ENCODE measurements around the gene PRR15L. TPM values are rescaled to one million over a fixed set of nuclear protein-coding genes. Genes with fewer than 3 reads are reported as not detected.

The PRR15L gene
- total and polyA plus RNA-seq, 12 donors = 0.03 to 0.24 (median 0.19) TPM; not detected in 9

GRCh38 chr17:47967607-47968252 lies 10.0 kb upstream of the PRR15L start:
- H3K4me3 ChIP-seq = no peak overlapping the region
- H3K27me3 ChIP-seq = no peaks in the 10 kb centered on the region
- peak in 2 of 7 donors; percentile 31 to 32 for DNase-seq
- no peaks in the 10 kb centered on the region for H3K9me3 ChIP-seq (replicated peaks in 1 of 3)
- H3K4me1 ChIP-seq (replicated peaks in 1 of 2) = peaks cover 7 to 20% of the 10 kb centered on the region in 2 donors
- TF ChIP-seq, protein P1, sequence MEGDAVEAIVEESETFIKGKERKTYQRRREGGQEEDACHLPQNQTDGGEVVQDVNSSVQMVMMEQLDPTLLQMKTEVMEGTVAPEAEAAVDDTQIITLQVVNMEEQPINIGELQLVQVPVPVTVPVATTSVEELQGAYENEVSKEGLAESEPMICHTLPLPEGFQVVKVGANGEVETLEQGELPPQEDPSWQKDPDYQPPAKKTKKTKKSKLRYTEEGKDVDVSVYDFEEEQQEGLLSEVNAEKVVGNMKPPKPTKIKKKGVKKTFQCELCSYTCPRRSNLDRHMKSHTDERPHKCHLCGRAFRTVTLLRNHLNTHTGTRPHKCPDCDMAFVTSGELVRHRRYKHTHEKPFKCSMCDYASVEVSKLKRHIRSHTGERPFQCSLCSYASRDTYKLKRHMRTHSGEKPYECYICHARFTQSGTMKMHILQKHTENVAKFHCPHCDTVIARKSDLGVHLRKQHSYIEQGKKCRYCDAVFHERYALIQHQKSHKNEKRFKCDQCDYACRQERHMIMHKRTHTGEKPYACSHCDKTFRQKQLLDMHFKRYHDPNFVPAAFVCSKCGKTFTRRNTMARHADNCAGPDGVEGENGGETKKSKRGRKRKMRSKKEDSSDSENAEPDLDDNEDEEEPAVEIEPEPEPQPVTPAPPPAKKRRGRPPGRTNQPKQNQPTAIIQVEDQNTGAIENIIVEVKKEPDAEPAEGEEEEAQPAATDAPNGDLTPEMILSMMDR (IDR thresholded peaks at IDR 0.05) = no peak
- no peak for TF ChIP-seq POLR2A (IDR thresholded peaks at IDR 0.05)
- peak overlapping the region in 1 of 5 donors; percentile 32 for H3K27ac ChIP-seq
- intact Hi-C loops (cut with DNase I) = loop anchor here in 1 of 2 donors (5.0 kb wide), 1 partner anchor 125 kb away; the partner anchor contains the start of gene SCRN2
- no peaks in the 10 kb centered on the region for H3K36me3 ChIP-seq (replicated peaks in 1 of 2)
- 34 to 40% (median 36%) methylated on average over 4 to 5 of the region's 5 CpGs; no CpG with 5 or more reads in 1 of the 4 donors for WGBS, 4 donors

- Histone ChIP-seq H3K27ac (no peak overlapping the region), H3K4me1 (replicated peaks in 1 of 2) (peaks cover 0 to 12% of the 10 kb centered on the region in 2 donors), H3K36me3 (replicated peaks in 1 of 2) (no peaks in the 10 kb centered on the region), H3K27me3 (no peaks in the 10 kb centered on the region), H3K4me3 (no peak overlapping the region), H3K9me3 (replicated peaks in 1 of 3) (no peaks in the 10 kb centered on the region)
- DNase-seq = no peak
- intact Hi-C loops (cut with DNase I) = loop anchor here in 1 of 2 donors (5.0 kb wide), 1 partner anchor 124 kb away; the partner anchor contains the start of gene SCRN2
- TF ChIP-seq, protein P1 (IDR thresholded peaks at IDR 0.05) = no peak
- no peak for TF ChIP-seq POLR2A (IDR thresholded peaks at IDR 0.05)
- 64 to 80% (median 72%) methylated on average over 1 of the region's 1 CpG for WGBS, 4 donors
Observed at GRCh38 chr17:47966079-47966519, 8.4 kb upstream of the PRR15L start.

- Histone ChIP-seq H3K27me3 (no peaks in the 10 kb centered on the region), H3K9me3 (replicated peaks in 1 of 3) (no peaks in the 10 kb centered on the region), H3K4me1 (replicated peaks in 1 of 2) (peaks cover 0 to 7% of the 10 kb centered on the region in 2 donors), H3K27ac (no peak overlapping the region), H3K4me3 (no peak overlapping the region), H3K36me3 (replicated peaks in 1 of 2) (no peaks in the 10 kb centered on the region)
- no peak for DNase-seq
- intact Hi-C loops (cut with DNase I) = loop anchor here (5.0 kb wide), 2 partner anchors 123 to 128 kb away; partner anchors contain the start of gene SCRN2 (in 1 of the 2)
- WGBS, 4 donors = 94 to 99% (median 96%) methylated on average over 5 of the region's 5 CpGs
- no peak for TF ChIP-seq POLR2A (IDR thresholded peaks at IDR 0.05)
- TF ChIP-seq, protein P1 (IDR thresholded peaks at IDR 0.05) = no peak
Observed at GRCh38 chr17:47964856-47965255, 7.2 kb upstream of the PRR15L start.

- Histone ChIP-seq H3K4me3 (no peak overlapping the region), H3K9me3 (replicated peaks in 1 of 3) (no peaks in the 10 kb centered on the region), H3K27ac (no peak overlapping the region), H3K4me1 (replicated peaks in 1 of 2) (peaks cover 0 to 3% of the 10 kb centered on the region in 2 donors), H3K36me3 (replicated peaks in 1 of 2) (no peaks in the 10 kb centered on the region), H3K27me3 (no peaks in the 10 kb centered on the region)
- TF ChIP-seq, protein P1 (IDR thresholded peaks at IDR 0.05) = no peak
- TF ChIP-seq POLR2A (IDR thresholded peaks at IDR 0.05) = no peak
- DNase-seq = no peak
- intact Hi-C loops (cut with DNase I) = loop anchor here in 1 of 2 donors (5.0 kb wide), 1 partner anchor 126 kb away; no protein-coding TSS in a partner anchor
- 78 to 96% (median 92%) methylated on average over 3 of the region's 3 CpGs for WGBS, 4 donors
Observed at GRCh38 chr17:47962901-47963300, 5.2 kb upstream of the PRR15L start.

Measured in adrenal gland (tissue), 12 donors.